HG03280 (cell line): ENCODE data around the gene DYNLT3.
A peak's percentile ranks its signal among the peaks of the same experiment; 100 is the strongest.

Experiments used
- ATAC-seq: cut with Tn5 transposase; IDR thresholded peaks from one replicate; pipeline ENCODE4 v1.9.1; 2021; ENCODE audit warnings: mild to moderate bottlenecking, moderate library complexity; ENCODE audit not compliant: unreplicated experiment

DYNLT3 gene

DNA sequence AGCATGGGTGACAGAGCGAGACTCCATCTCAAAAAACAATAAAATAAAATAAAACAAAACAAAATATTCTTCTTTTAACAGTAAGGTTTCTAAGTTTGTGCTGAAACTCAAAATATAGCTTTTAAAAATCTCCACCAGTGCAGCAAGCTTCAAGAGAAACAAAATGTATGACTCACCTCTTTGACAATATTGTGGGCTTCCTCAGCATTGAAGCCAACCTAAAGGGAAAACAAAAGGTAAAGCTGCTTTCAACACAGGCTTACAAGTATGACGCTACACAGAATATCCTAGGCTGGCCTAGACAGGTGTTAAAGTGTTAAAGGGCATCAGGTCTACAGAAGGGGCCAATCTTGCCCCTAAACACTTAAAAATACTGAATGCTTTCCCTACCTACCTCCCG is 1.2 kb downstream of the DYNLT3 start:
- no peak for ATAC-seq

DNA sequence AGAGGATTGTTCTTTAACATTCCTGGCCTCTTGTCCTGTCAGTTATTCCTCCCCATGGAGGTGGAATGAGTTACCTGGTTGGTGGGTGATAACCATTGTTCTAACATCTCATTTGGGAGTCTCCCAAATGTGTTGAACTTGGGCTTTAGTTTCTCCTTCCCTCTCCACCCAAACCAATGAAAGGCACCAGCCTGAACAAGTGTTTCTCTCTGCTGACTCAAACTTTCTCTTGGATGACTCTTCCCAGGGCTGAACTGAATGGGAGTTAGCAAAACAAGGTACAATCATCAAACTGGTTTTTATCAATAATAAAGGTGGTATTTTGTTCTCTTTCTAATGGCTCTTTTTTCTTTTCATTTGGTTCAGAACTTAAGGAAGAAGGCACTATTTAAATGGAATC is 2.7 kb downstream of the DYNLT3 start:
- ATAC-seq, result no peak

DNA sequence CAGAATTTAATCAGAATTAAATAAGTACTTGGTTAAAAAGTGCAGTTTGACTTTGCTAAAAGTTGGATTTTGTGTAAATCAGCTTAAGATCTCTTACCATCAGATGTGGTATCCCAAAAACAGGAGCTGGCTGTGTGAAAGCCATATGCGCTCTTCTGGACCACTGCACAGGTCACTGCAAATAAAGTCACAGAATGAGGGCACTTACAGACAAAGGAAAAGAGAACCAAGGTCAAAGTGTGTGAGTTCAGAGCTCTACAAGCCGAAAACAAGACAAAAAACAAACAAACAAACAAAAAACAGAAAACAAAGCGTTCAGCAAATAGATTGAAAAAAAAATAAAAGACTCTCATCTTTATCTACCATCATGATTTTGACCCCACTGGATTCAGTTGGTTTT is 6.4 kb downstream of the DYNLT3 start:
- ATAC-seq, result no peak

DNA sequence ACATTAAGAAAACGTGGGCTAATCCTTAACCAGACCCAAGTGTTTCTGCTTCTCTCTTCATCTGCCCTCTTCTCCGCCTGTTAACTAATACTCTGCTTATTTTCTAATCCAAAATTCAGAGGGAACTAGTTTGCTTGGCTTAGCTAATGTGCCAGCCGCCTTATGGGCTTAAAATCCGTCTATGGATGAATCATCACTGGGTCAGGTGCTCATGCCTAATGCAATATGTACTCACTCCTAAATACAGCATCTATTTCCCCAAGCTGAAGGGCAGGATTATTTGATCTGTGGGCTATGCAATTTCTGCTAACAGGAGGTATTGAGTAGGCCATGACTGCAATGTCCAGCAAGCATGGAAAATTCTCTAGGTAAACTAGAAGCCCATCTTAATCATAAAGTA is 12.4 kb downstream of the DYNLT3 start:
- no peak for ATAC-seq

DNA sequence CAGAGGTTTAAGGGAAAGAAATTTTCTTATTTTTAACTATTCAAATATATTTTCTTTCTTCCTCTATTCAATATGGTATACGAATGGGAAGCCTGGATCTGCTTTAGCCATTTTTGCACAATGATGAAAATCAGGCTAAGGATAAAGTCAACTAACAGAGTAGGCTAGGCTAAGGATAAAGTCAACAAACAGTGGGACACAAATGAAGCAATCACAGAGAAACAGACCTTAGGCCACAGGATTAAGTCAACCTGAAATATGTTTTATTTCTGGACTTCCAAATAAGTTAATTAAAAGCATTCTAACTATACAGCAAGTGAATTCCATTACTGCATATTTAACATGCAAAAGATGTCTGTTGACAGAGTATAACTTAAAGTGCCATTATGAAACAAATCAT is 17.0 kb downstream of the DYNLT3 start:
- no peak for ATAC-seq

DNA sequence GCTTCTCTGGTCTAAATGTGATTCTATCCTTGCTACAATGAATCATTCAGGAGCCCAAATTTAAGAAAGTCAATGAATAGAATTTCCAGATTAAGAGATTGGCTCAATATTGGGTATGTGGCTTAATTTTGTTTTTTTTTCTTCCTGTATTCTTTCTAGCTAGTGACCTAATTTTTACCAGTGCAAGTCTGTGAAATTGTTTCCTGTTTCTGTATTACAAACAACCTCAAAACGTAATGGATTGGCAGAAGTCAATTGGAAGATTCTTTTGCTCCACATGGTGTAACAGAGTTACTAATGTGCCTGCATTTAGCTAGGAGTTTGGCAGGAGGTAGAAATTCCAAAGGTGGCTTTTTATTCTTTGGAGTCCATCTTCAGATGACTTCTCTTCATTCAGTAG is 17.6 kb downstream of the DYNLT3 start:
- ATAC-seq, result no peak

DNA sequence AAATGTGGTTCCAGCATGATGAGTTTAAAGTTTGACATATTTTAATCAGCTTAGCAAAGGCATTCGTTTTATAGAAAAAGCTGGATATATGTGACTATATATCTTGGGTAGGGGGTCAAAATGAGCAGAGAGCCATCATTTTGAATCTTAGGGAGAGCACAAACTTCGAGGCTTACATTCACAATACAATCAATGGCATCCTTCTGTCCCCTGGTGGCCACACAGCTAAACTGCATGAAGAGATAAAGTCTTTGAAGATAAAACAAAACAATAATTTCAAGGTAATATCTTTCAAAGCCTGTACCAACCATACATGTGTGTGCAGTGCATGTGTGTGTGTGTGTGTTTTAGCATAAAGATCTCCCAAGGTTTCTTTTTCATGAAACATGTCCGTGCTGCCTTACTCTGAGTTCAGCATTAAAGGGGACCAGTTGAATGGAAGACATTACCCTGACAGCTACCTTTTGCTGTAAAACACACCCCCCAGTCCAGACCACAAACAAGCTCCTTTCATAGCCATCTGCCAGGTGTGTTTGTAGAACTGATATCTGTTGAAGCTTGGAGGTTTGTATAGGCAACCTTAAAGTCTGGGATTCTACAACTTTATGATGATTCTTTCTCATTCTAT is 22.0 kb downstream of the DYNLT3 start:
- no peak for ATAC-seq

DNA sequence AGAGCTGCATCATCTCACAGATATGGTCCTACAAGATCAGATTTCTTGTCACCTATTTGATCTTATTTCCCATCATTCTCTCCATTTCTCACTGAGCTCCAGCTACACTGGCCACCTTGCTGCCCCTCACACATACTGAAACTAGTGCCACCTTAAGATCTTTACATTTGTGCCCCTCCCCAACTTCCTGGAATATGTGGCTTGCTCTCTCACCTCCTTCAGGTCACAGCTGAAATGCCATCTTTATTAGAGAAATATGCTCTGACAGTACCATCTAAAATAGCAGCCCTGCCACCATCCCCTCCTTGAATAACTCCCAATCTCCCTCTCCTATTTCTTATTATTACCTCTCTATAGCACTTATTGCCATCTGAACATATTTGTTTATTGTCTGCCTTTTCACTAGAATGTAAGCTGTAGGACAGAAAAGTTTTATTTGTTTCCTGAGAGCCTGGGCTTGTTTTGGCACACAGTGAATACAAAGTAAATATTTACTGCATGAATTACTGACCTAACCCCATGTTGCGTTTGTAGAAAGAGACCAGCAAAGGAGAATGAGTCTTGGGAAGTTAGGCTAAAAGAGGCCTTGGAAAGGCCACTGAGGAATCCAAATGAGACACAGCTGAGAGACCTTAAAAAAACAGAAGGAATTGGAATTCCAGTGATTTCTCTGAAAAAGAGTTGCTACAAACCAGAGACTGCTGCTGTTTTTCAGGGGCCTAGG is 22.7 kb downstream of the DYNLT3 start:
- ATAC-seq, result no peak

DNA sequence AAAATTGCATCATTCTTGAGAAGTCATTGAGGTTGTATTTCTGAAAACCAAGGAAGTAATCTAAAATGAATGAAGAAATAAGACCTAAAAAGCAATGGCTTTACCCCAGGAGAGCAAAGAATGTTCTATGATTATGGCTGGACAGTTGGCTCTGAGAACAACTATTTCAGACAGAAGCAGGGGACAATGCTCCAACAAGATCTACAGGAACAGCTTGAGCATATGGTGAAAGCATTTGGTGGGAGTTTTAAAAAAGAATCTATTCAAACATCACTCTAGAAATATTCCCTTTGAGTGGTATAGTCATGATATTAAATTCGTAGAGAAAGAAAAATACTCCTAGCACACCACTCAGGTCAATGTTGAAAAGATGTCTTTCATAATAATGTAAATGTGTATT is 26.7 kb downstream of the DYNLT3 start:
- no peak for ATAC-seq

DNA sequence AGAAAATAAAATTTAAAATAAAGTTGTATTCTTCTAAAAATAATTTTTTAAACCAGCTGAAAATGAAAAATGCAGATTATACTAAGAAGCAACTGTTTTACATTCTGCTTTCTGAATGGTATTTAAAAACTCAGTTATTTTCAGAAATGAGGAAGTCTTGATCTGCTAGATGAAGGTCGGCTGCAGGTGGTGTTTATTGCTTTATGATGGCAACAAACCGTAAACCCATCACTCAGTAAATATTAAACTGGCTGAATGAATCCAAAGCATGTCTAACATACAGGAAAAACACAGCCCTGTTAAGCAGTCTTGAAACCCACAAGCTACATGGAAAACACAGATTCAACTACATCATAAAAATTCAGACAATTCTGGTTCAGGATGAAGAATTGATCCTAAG is 29.3 kb downstream of the DYNLT3 start:
- peak; percentile 56 for ATAC-seq

DNA sequence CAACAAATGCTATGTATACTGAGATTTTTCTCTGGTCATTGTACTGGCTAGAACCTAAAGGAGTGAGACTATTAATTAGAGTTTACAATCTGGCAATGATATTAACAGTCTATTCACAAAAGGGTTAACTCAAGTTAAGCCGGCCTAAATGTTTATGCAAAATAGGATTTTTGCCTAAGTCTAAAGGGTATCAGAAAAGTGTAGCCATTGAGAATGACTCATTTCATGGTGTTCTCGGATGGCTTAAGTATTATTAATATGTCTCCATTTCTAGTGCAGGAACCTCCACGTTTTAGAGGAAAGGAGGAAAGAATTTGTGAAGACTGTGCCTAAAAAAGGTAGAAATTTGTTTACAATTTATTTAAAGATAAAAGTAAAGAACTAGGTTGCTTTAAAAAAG is 29.8 kb downstream of the DYNLT3 start:
- ATAC-seq, result no peak

DNA sequence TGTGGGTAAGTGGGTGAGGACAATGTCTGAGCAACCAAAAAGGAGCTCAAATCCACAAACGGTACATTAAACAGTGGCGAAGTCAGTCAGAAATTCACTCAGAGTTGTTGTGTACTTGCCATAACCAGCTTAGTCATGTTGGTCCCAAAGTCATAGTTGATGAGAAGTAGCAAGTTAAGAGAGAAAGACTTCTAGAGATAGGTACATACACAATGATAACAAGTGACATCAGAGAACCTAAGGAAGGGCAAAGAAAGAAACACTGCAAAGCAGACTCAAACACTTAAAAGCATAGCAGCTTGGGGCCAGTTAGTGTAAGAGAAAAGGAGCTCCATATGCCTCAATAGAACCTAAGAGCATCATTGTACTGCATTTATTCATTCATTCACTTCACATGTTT is 30.2 kb downstream of the DYNLT3 start:
- no peak for ATAC-seq

DNA sequence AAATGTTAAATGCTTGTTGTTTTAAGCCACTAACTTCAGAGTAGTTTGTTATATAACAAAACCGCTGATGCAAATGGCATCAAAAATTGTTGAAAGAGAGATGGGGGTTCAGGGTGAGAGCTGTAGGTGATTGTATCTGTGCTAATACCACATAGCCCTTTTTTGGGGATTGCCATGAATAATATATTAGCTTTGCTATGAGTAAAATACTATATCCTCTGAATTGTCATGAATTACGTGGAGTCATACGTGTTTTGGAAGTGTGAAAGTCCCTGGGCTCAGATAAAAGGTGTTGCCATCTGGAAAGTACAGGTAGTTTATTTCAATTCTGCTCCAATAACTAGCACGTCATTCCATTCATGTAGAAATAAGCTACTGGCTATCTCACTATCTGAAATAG is 30.6 kb downstream of the DYNLT3 start:
- ATAC-seq, result no peak

DNA sequence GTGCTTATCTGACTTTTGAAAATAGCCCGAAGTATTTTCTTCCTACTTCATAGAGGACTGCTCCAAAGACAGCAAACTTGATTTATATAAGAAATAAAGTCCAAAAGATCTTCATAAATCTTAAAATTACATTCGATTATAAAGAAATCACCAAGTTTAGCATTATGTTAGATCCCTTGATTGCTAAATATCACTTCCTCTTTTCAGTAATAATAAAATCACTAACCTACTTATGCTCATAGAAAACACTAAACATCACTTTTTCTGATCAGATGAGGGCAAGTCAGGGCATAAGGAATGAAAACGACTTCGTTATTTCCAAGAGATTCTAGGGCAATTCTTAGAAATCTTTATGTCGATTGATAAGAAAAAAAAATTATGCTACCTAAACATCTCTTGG is 32.0 kb downstream of the DYNLT3 start:
- ATAC-seq, result no peak

DNA sequence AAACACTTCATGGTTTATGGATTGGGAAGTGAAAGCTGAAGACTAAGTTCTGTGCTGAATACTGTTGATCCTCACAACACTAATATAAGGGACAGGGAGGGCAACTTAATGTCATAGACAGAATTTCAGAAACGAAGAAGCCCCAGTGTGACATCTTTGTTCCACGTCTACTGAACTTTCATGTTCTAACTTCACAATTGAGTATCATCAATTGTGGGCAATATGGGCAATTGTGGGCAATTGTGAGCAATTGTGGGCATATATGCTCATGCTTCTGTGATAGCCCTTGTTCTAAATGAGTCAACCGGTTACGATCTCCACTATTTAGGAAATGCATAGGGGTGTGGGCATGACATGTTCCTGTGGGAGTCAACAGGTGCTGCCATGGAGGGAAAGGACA is 33.8 kb downstream of the DYNLT3 start:
- no peak for ATAC-seq

DNA sequence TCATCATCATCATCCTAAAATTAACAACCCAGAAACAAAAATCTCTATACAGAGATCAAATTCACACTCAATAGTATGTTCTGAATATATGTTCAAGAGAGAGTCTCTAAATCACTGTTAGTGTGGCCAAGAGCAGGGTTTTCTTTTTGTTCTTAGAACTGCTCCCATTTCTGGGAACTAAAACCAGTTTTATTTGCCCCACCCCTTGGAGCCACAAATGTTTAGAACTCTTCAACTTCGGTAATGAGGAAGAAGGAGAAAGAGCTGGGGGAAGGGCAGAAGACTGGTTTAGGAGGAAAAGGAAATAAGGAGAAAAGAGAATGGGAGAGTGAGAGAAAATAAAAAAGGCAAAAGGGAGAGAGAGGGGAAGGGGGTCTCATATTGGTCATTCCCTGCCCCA is 35.3 kb downstream of the DYNLT3 start:
- no peak for ATAC-seq

DNA sequence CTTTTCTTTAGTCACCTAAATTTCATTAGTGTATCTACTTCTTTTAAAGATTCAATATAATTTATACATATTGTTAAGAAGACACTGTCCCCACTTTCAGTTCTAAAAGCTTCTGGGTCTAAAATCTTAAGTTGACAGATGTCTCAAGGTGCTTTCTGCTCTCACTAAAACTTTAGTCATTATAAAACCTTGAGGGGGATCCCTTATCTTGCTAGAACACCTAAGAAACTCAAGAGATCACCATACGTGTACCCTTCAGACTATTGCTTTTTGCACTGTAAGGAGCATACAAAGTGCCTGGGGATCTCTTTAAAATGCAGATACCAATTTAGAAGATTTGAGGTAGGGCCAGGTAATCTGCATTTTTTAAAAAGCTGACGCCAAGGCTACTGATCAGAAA is 37.4 kb downstream of the DYNLT3 start:
- ATAC-seq, result no peak

DNA sequence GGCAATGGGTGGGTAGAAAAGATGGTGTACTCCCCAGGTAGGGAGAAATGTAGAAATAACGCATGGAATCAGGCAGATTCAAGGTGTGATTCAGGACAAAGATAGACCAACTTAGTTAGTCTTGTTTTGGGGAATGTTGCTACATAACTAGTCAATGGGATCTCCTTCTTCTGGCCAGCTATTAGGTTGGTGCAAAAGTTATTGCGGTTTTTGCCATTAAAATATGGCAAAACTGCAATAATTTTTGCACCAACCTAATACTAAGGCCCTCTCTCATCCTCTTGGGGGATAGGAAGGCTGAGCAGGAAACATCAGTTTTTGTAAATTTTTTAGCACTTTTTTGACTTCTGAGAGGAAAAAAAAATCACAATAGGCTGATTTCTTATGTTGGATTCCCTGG is 44.3 kb downstream of the DYNLT3 start:
- no peak for ATAC-seq

DNA sequence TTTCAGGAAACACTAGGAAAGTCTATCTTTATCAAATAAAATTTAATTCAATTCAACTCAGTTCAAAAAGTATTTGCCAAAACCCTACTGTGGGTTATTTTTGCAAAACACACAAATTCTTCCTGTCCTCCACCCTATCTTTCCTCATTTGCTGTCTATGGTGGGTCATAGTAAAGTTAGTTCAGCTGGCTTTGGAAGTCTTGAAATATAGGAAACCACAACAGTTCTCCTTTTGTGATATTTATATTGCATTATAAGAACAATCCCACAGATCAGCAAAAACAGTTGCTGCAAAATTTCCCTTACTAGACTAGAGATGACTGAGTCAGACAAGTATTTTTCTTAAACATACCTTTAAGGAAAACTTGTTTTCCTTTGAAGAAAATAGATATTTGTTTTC is 45.3 kb downstream of the DYNLT3 start:
- ATAC-seq, result no peak

DNA sequence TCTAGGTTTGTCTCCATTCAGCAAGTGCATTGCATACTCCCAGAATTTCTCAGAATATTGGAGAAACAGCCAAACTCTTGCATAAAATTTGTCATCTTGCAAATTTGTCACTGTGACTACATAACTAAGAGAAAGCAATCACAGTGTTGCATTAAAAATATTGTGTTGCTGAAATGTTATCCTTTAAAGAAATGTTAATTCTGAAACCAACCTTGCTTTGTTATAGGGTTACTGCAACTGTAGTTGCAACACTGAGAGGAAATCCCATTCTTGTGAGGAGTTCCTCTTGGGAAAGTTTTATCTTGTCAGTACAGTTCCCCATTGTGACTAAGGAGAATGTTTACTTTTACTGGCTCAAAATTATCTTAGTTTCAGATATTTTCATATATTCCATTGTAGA is 46.7 kb downstream of the DYNLT3 start:
- no peak for ATAC-seq

DNA sequence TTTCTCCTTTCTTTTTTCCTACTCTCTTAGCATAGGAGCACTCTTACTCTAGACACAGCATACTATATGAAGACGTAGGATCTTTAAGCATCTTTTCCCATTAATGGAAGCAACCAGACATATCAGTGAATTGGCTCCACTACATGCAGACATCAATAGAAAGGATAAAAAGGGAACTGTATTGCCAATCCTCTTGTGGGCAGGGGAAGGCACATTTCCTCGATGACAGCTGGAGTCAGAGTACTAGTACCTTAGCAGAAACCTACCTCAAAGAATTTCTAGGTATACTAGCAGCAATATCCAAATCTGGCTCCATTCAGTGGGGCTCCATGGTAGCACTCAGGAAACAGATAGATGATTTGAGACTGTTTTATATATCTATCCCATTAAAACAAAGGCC is 47.4 kb downstream of the DYNLT3 start:
- no peak for ATAC-seq

DNA sequence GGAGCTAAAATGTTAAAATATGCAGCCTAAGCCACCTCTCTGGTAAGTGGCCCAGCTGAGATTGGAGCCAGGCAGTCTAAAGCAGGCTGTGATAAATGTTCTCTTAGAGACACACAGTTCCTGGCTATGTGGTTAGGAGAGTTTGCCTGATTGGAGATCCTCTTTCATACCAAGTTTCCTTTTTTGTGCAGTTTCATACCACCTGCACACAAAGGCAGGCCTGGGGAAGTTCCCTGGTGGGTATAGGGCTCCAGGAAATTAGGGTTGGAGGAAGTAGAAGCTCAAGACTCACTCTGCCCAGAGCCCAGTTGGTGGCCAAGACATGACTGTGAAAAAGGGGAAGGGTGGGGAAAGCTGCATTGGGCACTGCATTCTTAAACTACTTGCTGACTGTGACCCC is 50.6 kb downstream of the DYNLT3 start:
- no peak for ATAC-seq

DNA sequence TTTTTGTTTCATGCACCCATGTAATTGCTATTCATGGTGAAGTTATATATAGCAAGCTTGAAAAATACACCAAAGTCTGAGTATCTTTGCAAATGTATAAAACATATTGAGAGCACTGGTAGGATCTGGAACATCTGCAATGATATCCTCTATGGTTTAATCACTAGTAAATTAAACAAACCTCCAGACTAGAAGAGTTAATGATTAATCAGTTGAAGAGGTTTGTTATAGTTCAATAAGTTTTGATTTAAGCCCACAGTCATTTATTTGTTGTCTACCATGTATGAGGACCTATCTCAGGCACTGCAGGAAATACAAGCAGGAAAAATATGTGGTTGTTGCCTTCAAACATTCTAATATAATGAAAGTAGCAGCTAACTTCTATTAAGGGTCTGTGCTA is 51.1 kb downstream of the DYNLT3 start:
- no peak for ATAC-seq
